ENCODE results near the gene MUC4.

- TF ChIP-seq, protein P1, sequence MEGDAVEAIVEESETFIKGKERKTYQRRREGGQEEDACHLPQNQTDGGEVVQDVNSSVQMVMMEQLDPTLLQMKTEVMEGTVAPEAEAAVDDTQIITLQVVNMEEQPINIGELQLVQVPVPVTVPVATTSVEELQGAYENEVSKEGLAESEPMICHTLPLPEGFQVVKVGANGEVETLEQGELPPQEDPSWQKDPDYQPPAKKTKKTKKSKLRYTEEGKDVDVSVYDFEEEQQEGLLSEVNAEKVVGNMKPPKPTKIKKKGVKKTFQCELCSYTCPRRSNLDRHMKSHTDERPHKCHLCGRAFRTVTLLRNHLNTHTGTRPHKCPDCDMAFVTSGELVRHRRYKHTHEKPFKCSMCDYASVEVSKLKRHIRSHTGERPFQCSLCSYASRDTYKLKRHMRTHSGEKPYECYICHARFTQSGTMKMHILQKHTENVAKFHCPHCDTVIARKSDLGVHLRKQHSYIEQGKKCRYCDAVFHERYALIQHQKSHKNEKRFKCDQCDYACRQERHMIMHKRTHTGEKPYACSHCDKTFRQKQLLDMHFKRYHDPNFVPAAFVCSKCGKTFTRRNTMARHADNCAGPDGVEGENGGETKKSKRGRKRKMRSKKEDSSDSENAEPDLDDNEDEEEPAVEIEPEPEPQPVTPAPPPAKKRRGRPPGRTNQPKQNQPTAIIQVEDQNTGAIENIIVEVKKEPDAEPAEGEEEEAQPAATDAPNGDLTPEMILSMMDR (IDR thresholded peaks at IDR 0.05), result no peak
- no peak for TF ChIP-seq POLR2A (IDR thresholded peaks at IDR 0.05)
- TF ChIP-seq EP300 (IDR thresholded peaks at IDR 0.05), result no peak
These were observed 74.8 kb downstream of the MUC4 start for GRCh38 chr3:195736866-195737490.
